ENCODE measurements around the gene IFT20. TPM values are rescaled to one million over a fixed set of nuclear protein-coding genes. Genes with fewer than 3 reads are reported as not detected.
A peak's percentile ranks its signal among the peaks of the same experiment; 100 is the strongest.

IFT20 gene
- total and polyA plus RNA-seq, 2 of the 13 experiments (the other 11 are each of a cell fraction or from before 2014, with no cell fraction given) = 28.0 to 37.8 TPM

GRCh38 chr17:28333083-28333746 is 2.1 kb downstream of the IFT20 start:
- CTCF ChIA-PET (ENCODE audit: low intra/inter-chr PET ratio, low total read pairs) = no interaction called here

GRCh38 chr17:28331891-28332420 is 3.3 kb downstream of the IFT20 start:
- peaks cover 42% of the 10 kb centered on the region for H3K79me2 ChIP-seq (ENCODE audit: insufficient read depth, low read length)
- TF ChIP-seq RBM22 (optimal IDR thresholded peaks at IDR 0.05; ENCODE audit: low read length) (peak; percentile 39), MTA3 (CRISPR knock-in tag; IDR thresholded peaks at IDR 0.05) (no peak)
- no TSS peak for BruUV-seq (replicated peaks)
- intact Hi-C loops (cut with micrococcal nuclease; ENCODE audit: unreplicated experiment) (no loop called here), in situ Hi-C loops (cut with HindIII; ENCODE audit: extremely low pct_ligation_motif_present, low pct_unique_long_range_greater_than_20kb) (no loop called here)
- WGBS (ENCODE audit: low lambda C conversion rate) = 91% methylated on average over 6 of the region's 6 CpGs
- no peaks in the 10 kb centered on the region for H4K20me1 ChIP-seq (ENCODE audit: insufficient read depth, low read length)
- no peak for DNase-seq (ENCODE audit: low spot score)
- ChIA-PET CTCF (ENCODE audit: low intra/inter-chr PET ratio, low total read pairs) (no interaction called here), POLR2A (no interaction called here)
- H3K4me3 ChIP-seq (replicated peaks in 1 of 3; ENCODE audit: insufficient read depth in 1 of 3, low read depth in 2 of 3, low read length in 3 of 3) = no peak overlapping the region
- H3K4me2 ChIP-seq (ENCODE audit: low read depth, low read length) = no peak overlapping the region
- H3K27ac ChIP-seq (ENCODE audit: extremely low read length, insufficient read depth, low read length) = no peak overlapping the region
- no peak for FAIRE-seq
- H3K9me3 ChIP-seq (ENCODE audit: low read length) = no peaks in the 10 kb centered on the region
- peaks cover 9 to 38% of the 10 kb centered on the region in 2 experiments for H3K36me3 ChIP-seq (replicated peaks in 1 of 2; ENCODE audit: control insufficient read depth in 1 of 2, insufficient read depth in 2 of 2, low read length in 2 of 2)
- no peak for ATAC-seq
- H3K27me3 ChIP-seq (ENCODE audit: control insufficient read depth in 1 of 2, insufficient read depth in 2 of 2, low read length in 2 of 2) = no peaks in the 10 kb centered on the region; a peak in 1 of 5 replicates
- H2AFZ ChIP-seq (ENCODE audit: low read length) = no peak overlapping the region
- H3K4me1 ChIP-seq (ENCODE audit: insufficient read depth, low read length) = peaks cover 49% of the 10 kb centered on the region
- H3K9ac ChIP-seq (ENCODE audit: insufficient read depth, low read depth, low read length) = no peak overlapping the region

More at GRCh38 chr17:28333083-28333746, 2.1 kb downstream of the IFT20 start:
- Histone ChIP-seq H3K4me1 (ENCODE audit: insufficient read depth, low read length) (peaks cover 55% of the 10 kb centered on the region), H4K20me1 (ENCODE audit: insufficient read depth, low read length) (no peaks in the 10 kb centered on the region), H3K4me3 (replicated peaks in 1 of 3; ENCODE audit: insufficient read depth in 1 of 3, low read depth in 2 of 3, low read length in 3 of 3) (no peak overlapping the region), H3K4me2 (ENCODE audit: low read depth, low read length) (peak overlapping the region; percentile 96; the same call in 1 of the 2 replicates), H3K79me2 (ENCODE audit: insufficient read depth, low read length) (peaks cover 50% of the 10 kb centered on the region), H3K9me3 (ENCODE audit: low read length) (no peaks in the 10 kb centered on the region), H3K9ac (ENCODE audit: insufficient read depth, low read depth, low read length) (no peak overlapping the region), H3K36me3 (replicated peaks in 1 of 2; ENCODE audit: control insufficient read depth in 1 of 2, insufficient read depth in 2 of 2, low read length in 2 of 2) (peaks cover 8 to 25% of the 10 kb centered on the region in 2 experiments), H3K27me3 (ENCODE audit: control insufficient read depth in 1 of 2, insufficient read depth in 2 of 2, low read length in 2 of 2) (no peaks in the 10 kb centered on the region; a peak in 1 of 5 replicates), H3K27ac (ENCODE audit: extremely low read length, insufficient read depth, low read length) (no peak overlapping the region), H2AFZ (ENCODE audit: low read length) (no peak overlapping the region)
- POLR2A ChIA-PET = interaction anchor here (1.4 to 1.6 kb wide), 2 partner anchors 12 to 24 kb away, joined by 3 to 6 read pairs; partner anchors contain the start of gene POLDIP2
- no CpG with 5 or more reads among the region's 1 CpG for WGBS (ENCODE audit: low lambda C conversion rate)
- DNase-seq (ENCODE audit: low spot score) (no peak), FAIRE-seq (no peak), ATAC-seq (no peak)
- no peak for TF ChIP-seq TAF15 (IDR thresholded peaks at IDR 0.05; ENCODE audit: low read depth, low read length, poor library complexity, severe bottlenecking)
- intact Hi-C loops (cut with micrococcal nuclease; ENCODE audit: unreplicated experiment) (no loop called here), in situ Hi-C loops (cut with HindIII; ENCODE audit: extremely low pct_ligation_motif_present, low pct_unique_long_range_greater_than_20kb) (no loop called here)
- no TSS peak for BruUV-seq (replicated peaks)

All from HepG2 (cell line).